ENCODE data around the gene MALT1.

- TF ChIP-seq CTCF (IDR thresholded peaks at IDR 0.05) (no peak), POLR2A (IDR thresholded peaks at IDR 0.05) (no peak)
Observed at GRCh38 chr18:58694720-58695468, 23.6 kb downstream of the MALT1 start.
